HFF-Myc (cell line): ENCODE results near the gene MED27.

Experiments
- DNase-seq: peaks from one replicate; pipeline ENCODE4 v3.0.0-alpha.2; 2011; ENCODE audit warnings: low read depth; ENCODE audit errors: extremely low read depth
- H3K4me3 ChIP-seq: replicated peaks from 2 replicates; pipeline ENCODE4 v1.5.1; 2011; ENCODE audit warnings: low read depth, mild to moderate bottlenecking, control low read depth, low read length
- CTCF ChIP-seq: IDR thresholded peaks from 2 replicates; pipeline ENCODE4 v1.5.1; 2012; ENCODE audit warnings: mild to moderate bottlenecking, low read depth, low read length, control low read depth; ENCODE audit errors: missing control alignments

MED27 gene

GRCh38 chr9:131937451-131937850 lies 142.2 kb downstream of the MED27 start:
- no peak overlapping the region for H3K4me3 ChIP-seq
- no peak for TF ChIP-seq CTCF
- DNase-seq = no peak

DNA sequence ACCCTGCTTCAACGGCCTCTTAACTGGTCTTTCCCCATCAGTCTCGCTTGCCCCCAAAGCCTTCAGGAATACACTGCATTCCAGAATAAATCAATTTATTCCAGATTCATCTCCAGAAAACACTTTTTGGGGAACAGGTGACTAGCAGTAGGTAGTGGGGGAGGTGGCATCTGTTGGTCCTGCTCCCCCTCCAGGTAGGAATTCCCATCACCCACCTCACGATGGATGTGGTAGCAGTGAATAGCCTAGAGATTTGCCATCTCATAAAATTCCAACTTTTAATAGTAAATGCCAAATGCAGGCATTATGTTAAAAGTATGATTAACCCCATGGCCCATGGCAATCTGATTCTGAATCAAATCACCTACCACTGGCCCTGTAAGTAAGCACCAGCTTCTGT lies 142.7 kb downstream of the MED27 start:
- TF ChIP-seq CTCF = no peak
- DNase-seq = no peak
- no peak overlapping the region for H3K4me3 ChIP-seq

- TF ChIP-seq CTCF = no peak
- no peak overlapping the region for H3K4me3 ChIP-seq
- no peak for DNase-seq
These were observed 145.0 kb downstream of the MED27 start for GRCh38 chr9:131934673-131935072.

DNA sequence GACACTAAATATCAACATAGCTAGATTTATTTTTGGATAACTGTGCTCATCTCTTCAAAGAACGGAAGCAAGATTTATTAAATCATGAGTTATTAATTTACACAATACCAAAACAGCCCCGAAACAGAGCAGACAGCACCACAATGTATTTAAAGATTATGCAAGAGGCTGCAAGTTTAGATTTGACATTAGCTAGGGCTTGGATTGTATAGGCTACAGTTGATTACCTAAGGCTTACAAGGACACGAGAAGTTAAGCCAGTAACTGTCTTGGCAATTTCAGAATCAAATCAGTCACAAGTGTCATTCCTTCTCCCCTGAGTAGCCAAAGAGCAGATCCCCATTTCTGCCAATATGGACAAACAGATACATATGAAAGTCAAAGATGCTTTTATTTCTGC lies 152.6 kb downstream of the MED27 start:
- no peak for DNase-seq
- no peak for TF ChIP-seq CTCF
- no peak overlapping the region for H3K4me3 ChIP-seq

DNA sequence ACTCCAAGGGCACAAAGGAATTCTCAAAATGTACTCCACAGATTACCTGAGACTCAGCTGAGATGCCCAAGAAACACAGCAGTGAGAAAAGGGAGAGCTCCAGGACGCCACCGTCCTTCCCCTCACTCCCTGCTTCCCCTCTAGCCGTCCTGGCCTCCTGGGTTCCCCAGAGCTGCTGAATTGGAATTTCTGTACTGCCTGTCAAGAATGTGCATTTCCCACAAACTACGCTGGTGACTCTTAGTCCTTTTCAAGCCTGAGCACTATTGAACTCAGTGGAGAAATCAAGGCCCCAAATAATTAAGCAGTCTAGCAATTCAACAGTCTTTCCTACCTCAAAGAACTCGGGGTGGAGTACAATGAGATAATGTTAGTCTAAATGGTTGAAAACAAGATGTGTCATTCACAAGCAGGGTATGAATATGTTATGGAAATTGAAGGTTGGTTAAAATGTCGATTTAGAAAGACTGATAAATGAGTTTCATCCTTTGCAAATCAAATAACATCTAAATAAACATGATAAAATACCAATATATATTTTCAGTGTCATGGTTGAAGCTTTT lies 153.2 kb downstream of the MED27 start:
- no peak for TF ChIP-seq CTCF
- no peak overlapping the region for H3K4me3 ChIP-seq
- no peak for DNase-seq

- TF ChIP-seq CTCF = no peak
- DNase-seq = no peak
- H3K4me3 ChIP-seq = no peak overlapping the region
These were observed 153.9 kb downstream of the MED27 start for GRCh38 chr9:131925677-131926177.

DNA sequence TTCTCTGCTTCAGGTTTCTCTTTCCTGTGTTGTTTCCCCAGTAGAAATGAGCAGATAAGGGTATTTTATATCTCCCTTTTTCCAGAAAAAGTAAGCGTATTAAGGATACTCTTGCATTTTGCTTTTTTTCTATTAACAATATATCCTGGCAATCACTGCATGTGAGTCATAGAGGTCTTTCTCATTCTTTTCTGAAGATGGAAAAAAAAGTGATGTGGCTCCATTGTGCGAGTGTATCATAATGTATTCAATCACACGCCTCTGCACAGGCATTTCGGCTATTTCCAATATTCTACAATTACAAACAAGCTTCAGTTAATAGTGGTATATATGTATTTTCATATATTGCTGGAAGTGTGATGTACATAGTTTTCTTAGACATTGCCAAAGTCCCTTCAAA lies 155.9 kb downstream of the MED27 start:
- no peak overlapping the region for H3K4me3 ChIP-seq
- no peak for TF ChIP-seq CTCF
- DNase-seq = no peak
